HG03354 (cell line): ENCODE data around the gene MLXIP.
"Not testable (repeated sequence)": the region's sequence is repeated elsewhere in the genome, so short reads cannot be mapped to it uniquely, and the experiment has no call there.

Source experiments
- ATAC-seq: cut with Tn5 transposase; IDR thresholded peaks from one replicate; pipeline ENCODE4 v1.9.1; 2021; ENCODE audit warnings: mild to moderate bottlenecking; ENCODE audit not compliant: unreplicated experiment, poor library complexity, severe bottlenecking

The MLXIP gene

DNA sequence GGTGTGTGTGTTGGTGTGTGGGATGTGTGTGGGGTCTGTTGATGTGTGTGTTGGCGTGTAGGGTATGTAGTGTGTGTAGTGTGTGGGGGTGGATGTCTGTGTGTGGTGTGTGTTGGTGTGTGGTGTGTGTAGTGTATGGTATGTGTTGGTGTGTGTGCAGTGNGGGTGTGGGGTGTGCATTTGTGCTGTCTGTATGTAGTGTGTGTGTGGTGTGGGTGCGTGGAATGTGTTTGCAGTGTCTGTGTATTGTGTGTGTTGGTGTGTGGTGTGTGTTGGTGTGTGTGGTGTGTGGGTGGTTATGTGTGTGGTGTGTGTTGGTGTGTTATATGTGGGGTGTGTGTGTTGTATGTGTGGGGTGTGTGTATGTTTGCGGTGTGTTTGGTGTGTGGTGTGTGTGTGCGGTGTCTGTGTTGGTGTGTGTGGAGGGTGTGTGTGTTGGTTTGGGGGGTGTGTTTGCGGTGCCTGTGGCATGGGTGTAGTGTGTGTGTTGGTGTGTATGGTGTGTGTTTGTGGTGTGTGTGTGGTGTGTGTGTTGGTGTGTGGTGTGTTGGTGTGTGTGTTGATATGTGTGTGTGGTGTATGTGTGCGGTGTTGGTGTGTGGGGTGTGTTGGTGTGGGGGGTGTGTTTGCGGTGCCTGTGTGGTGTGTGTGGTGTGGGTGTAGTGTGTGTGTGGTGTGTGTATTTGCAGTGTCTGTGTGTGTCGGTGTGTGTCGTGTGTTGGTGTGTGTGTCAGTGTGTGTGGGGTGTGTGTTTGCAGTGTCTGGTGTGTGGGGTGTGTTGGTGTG, 14.7 kb downstream of the MLXIP start:
- no peak for ATAC-seq

- ATAC-seq = no peak
Observed at GRCh38 chr12:122094137-122094734, 15.7 kb downstream of the MLXIP start.

GRCh38 chr12:122094735-122095631, 16.4 kb downstream of the MLXIP start:
- no peak for ATAC-seq

- ATAC-seq = no peak
Observed at GRCh38 chr12:122096014-122096413, 17.5 kb downstream of the MLXIP start.

GRCh38 chr12:122096591-122097149, 18.1 kb downstream of the MLXIP start:
- no peak for ATAC-seq

DNA sequence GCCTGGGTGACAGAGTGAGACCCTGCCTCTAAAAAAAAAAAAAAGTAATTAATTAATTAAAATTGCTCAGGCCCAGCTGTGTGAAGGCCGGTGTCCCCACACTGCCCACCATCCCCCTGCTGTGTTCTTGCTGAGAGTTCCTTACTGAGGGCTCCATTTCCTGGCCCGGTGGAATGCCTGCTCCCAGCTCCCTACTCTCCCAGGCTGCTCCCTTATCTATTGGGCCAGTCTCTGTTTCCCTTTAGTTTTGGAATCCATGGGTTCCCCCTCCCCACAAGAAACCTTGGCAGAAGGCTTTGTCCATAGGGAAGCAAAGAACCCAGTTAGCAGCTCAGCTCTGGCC, 19.0 kb downstream of the MLXIP start:
- no peak for ATAC-seq

GRCh38 chr12:122097927-122098756, 19.6 kb downstream of the MLXIP start:
- ATAC-seq = no peak

GRCh38 chr12:122099280-122099749, 20.8 kb downstream of the MLXIP start:
- ATAC-seq = no peak

DNA sequence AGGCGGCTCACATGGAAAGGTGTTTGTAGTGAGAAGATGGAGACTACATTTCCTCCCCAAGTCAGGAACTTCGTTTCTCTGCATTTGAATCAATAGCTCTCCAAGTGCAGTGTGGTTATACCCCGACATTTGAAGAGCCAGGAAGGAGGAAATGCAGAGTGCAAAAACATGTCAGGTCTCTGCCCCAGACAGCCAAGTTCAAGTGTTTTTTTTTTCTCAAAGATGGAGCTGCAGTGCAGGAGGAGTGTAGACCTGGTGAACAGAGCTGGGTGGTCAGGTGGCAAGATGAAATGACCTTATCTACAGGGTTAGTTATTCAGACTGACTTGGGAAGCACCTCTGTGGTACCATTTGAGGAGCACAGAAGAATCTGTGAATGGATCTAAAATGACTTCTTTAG, 21.3 kb downstream of the MLXIP start:
- no peak for ATAC-seq

DNA sequence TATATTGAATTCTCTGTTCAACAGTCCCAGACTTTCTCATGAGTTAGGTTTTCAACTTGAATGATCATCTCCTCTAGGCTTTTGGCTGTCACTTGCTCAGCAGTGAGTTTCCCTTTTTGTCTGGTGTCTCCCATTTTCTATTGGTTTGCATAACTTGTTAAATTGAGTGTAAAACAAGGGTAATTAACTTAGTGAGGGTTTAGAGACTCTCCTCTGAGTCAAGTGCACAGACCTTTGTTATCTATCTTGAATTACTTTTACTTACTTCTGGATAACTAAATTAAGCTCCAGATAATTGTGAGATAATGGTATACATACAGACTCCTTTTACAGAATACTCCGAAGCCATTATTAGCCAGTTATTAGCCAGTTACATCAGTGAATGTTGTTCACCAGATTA, 22.0 kb downstream of the MLXIP start:
- ATAC-seq = no peak

GRCh38 chr12:122102331-122102730, 23.8 kb downstream of the MLXIP start:
- no peak for ATAC-seq

DNA sequence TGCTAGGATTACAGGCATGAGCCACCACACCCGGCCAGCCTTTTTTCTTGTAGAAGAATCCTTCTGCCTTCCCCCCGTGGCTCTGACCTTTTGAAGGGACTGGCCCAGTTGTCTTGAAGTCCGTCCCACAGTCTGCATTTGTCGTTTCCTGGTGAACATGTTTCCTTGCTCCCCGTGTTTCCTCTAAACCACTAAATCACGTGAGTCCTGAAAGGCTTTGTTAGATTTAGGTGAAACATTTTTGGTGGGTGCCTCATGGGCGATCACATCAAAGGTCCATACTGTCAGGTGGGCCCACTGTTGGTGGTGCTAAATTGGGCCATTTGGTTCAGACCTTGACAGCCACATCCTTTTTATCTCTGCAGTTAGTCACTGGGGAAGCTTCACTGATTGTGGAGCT, 26.3 kb downstream of the MLXIP start:
- no peak for ATAC-seq

DNA sequence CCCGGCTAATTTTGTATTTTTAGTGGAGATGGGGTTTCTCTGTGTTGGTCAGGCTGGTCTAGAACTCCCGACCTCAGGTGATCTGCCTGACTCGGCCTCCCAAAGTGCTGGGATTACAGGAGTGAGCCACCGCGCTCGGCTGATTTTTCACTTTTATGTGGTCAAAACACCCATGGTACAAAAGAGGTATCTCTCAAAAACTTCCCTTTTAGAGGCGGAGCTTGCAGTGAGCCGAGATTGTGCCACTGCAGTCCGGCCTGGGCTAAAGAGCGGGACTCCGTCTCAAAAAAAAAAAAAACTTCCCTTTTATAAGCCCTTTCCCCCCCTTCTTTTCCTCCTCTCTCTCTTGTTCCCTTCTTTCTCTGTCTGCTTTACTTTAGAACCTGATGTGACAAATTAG, 26.9 kb downstream of the MLXIP start:
- not testable (repeated sequence) for ATAC-seq

DNA sequence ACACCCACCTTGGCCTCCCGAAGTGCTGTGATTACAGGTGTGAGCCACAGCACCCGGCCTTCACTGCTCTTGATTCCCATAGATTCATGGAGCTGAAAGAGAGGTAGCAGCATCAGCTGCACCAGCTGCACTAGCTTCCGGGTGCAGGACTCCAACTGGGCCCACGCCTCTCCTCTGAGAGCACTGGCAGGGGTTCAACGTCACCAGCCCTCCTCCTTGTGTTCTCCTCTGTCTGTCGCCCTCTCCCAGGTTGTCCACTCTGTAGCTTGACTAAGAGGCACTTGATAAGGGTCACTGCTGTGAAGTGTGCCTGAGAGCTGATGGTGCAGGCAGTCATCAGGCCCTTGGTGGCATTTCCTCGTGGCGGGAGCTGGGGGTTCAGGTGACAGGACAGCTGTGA, 28.3 kb downstream of the MLXIP start:
- ATAC-seq = no peak

- ATAC-seq = no peak
Observed at GRCh38 chr12:122107261-122107660, 28.7 kb downstream of the MLXIP start.

- no peak for ATAC-seq
Observed at GRCh38 chr12:122111089-122111641, 32.6 kb downstream of the MLXIP start.

DNA sequence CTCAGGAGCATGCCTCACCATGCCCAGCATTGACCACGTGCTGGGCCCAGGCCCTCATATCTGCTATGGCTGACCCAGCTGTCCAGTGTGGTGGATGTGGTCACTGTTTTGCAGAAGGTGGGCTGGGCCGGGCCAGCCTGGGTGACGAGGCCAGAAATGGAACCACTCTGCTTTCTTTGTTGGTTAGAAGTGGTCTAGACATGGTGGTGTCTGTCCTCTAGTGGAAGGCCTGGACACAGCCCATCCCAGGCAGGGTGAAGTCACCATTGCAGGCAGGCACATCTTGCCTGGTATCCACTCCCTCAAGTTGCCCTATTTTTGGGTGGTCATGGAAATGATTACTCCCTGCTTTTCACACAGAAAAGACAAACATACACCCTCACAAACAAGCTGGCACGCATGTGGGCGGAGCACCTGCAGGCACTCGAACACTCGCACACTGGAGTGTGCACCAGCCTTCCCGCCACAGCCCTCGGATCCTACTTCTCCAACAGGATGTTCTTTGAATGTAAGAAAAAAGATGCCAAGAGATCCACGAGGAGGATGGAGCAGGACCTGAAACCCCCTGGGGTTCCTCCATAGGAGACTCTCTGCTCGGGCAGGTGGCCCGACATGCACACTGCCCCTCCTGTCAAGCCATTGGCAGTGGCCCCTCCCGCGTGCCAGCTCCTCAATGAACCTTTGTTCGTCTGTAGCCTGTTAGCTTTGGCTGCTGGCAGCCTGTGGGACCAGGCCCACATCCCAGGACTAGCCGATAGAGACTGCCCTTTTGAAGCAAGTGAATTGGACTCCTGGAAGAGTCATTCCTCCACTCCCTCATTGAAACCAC, 38.4 kb downstream of the MLXIP start:
- no peak for ATAC-seq

- no peak for ATAC-seq
Observed at GRCh38 chr12:122117979-122118378, 39.4 kb downstream of the MLXIP start.
